Keratinocyte (primary cell): ENCODE measurements around the gene ZEB1. TPM values are rescaled to one million over a fixed set of nuclear protein-coding genes. Genes with fewer than 3 reads are reported as not detected.

Experiments
- DNase-seq: peaks from one replicate; pipeline ENCODE4 v3.0.0-alpha.2; 2011; ENCODE audit warnings: low read depth, missing footprints, low spot score
- FAIRE-seq: peaks from 2 replicates; lab custom pipeline; 2011; peaks lifted over from hg19 to GRCh38; lab: Jason Lieb, UNC
- H2AFZ ChIP-seq: 2 replicates; pipeline ENCODE4 v1.6.0; 2012; ENCODE audit warnings: low read length, control low read depth, inconsistent platforms; ENCODE audit not compliant: control insufficient read depth
- H3K27ac ChIP-seq: 2 replicates; pipeline ENCODE4 v1.5.1; 2011; ENCODE audit warnings: low read length; ENCODE audit not compliant: control insufficient read depth, insufficient read depth
- H3K27me3 ChIP-seq: 3 replicates; pipeline ENCODE4 v1.6.0; 2011; ENCODE audit warnings: low read length; ENCODE audit not compliant: control insufficient read depth, insufficient read depth; ENCODE audit errors: extremely low read depth
- H3K36me3 ChIP-seq, 2 experiments: 2 replicates in 1 of 2; 3 replicates in 1 of 2; pipeline ENCODE4 v1.5.1; 2011; ENCODE audit warnings: low read length in 2 of 2, mild to moderate bottlenecking in 1 of 2; ENCODE audit not compliant: control insufficient read depth in 2 of 2, insufficient read depth in 2 of 2; ENCODE audit errors: extremely low read depth in 1 of 2
- H3K4me1 ChIP-seq: 3 replicates; pipeline ENCODE4 v1.5.1; 2011; ENCODE audit warnings: low read length; ENCODE audit not compliant: control insufficient read depth, insufficient read depth; ENCODE audit errors: extremely low read depth
- H3K4me2 ChIP-seq: 3 replicates; pipeline ENCODE4 v1.6.0; 2011; ENCODE audit warnings: low read depth, low read length; ENCODE audit not compliant: control insufficient read depth, insufficient read depth; ENCODE audit errors: extremely low read depth
- H3K4me3 ChIP-seq, 3 experiments: fragments of 200-600 bp in 1 of 3; sonication (generic) in 1 of 3; 2 replicates in 2 of 3; 3 replicates in 1 of 3; pipeline ENCODE4 v1.5.1; 2011 to 2016; ENCODE audit warnings: low read length in 3 of 3, mild to moderate bottlenecking in 3 of 3, control low read depth in 2 of 3, inconsistent platforms in 1 of 3, low read depth in 1 of 3, mixed read lengths in 1 of 3, mixed run types in 1 of 3, moderate library complexity in 1 of 3; ENCODE audit not compliant: control insufficient read depth in 2 of 3, insufficient read depth in 2 of 3; ENCODE audit errors: extremely low read depth in 1 of 3
- H3K79me2 ChIP-seq: 2 replicates; pipeline ENCODE4 v1.6.0; 2012; ENCODE audit warnings: low read length; ENCODE audit not compliant: control insufficient read depth, insufficient read depth
- H3K9ac ChIP-seq: 3 replicates; pipeline ENCODE4 v1.6.0; 2011; ENCODE audit warnings: low read length; ENCODE audit not compliant: control insufficient read depth, insufficient read depth; ENCODE audit errors: extremely low read depth
- H3K9me1 ChIP-seq: 3 replicates; pipeline ENCODE4 v1.6.0; 2011; ENCODE audit warnings: low read length; ENCODE audit not compliant: control insufficient read depth, insufficient read depth; ENCODE audit errors: extremely low read depth
- H3K9me3 ChIP-seq: 2 replicates; pipeline ENCODE4 v1.5.1; 2012; ENCODE audit warnings: low read depth, low read length; ENCODE audit not compliant: control insufficient read depth
- H4K20me1 ChIP-seq: 3 replicates; pipeline ENCODE4 v1.6.0; 2011; ENCODE audit warnings: low read length; ENCODE audit not compliant: control insufficient read depth, insufficient read depth; ENCODE audit errors: extremely low read depth
- CTCF ChIP-seq, 3 experiments: IDR thresholded peaks in 1 of 3; conservative IDR thresholded peaks in 1 of 3; optimal IDR thresholded peaks in 1 of 3; 2 replicates in 2 of 3; 3 replicates in 1 of 3; pipeline versions ENCODE3 to v1.5.1; 2011; ENCODE audit warnings: low read length in 3 of 3, mild to moderate bottlenecking in 3 of 3, moderate library complexity in 2 of 3, control low read depth in 1 of 3, inconsistent platforms in 1 of 3; ENCODE audit not compliant: insufficient read depth in 2 of 3; ENCODE audit errors: extremely low read depth in 1 of 3
- EZH2 ChIP-seq: IDR thresholded peaks from one replicate; pipeline ENCODE4 v1.6.1; 2012; ENCODE audit warnings: inconsistent platforms, mild to moderate bottlenecking, low read length, moderate library complexity
- dilution Hi-C: fragments of 300-500 bp; cut with MboI; formaldehyde crosslinking; loops from one replicate; pipeline ENCODE4 v1.7.0; 2020; ENCODE audit warnings: low sequenced_read_pairs; ENCODE audit not compliant: extremely low pct_ligation_motif_present
- polyA plus RNA-seq, 5 experiments: library from polyadenylated mRNA; depleted of rRNA in 3 of 5; stranded (reverse) in 3 of 5; stranded (forward) in 1 of 5; unstranded in 1 of 5; fragments of >200 nt; gene quantifications; 1 replicate in 1 of 5; 2 replicates in 3 of 5; 3 replicates in 1 of 5; pipeline versions ENCODE4 v1.2.1 to v1.2.3, GENCODE V29; 2011 to 2012; ENCODE audit warnings: missing spikeins in 2 of 5, low read depth in 1 of 5, low replicate concordance in 1 of 5

The ZEB1 gene
- polyA plus RNA-seq, 1 donor (not counting 4 experiments of a cell fraction or from before 2014, with no cell fraction given) = 0.96 TPM

DNA sequence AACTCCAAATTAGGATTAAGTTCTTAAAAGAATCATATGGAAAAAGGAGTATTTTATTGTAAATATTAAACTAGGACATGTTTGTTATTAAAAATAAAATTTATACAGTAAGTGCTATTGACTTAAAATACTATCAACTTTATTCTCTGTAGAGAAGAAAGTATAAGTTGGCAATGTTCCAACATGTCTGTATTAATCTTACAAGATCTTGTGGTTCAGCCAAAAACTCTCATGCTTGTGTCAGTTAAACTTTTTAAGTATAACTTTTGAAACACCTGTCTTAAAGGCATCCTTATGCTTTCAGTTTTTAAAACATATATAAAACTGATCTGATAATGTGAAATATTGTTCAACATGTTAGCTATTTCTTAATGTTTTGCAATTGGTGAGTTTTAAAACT is 160.7 kb downstream of the ZEB1 start:
- dilution Hi-C loops = no loop called here

DNA sequence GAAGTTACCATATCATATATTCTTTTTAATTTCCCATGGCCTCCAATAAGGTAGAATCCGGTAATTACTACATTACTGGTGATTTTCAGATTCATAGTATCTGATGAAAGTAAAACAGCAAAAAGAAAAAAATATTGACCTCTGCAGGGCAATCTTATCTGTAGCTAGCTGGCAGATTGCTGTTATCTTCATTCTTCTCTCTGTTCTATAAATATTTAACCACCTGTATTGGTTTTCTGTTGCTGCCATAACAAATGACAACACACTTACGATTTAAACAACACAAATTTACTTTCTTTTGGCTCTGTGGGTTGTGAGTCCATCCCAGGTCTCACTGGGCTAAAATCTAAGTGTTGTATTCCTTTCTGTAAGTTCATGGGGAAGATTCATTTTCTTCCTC is 164.5 kb downstream of the ZEB1 start:
- H3K4me3 ChIP-seq = no peak overlapping the region
- TF ChIP-seq CTCF (optimal IDR thresholded peaks at IDR 0.05 in 1 of 3, IDR thresholded peaks at IDR 0.05 in 1 of 3, conservative IDR thresholded peaks at IDR 0.05 in 1 of 3; ENCODE audit: extremely low read depth in 1 of 3, insufficient read depth in 2 of 3, low read length in 3 of 3) (no peak), EZH2 (no peak)
- dilution Hi-C loops = no loop called here
- H3K36me3 ChIP-seq = no peaks in the 10 kb centered on the region
- no peaks in the 10 kb centered on the region for H3K27me3 ChIP-seq
- H3K9me3 ChIP-seq = no peaks in the 10 kb centered on the region
- DNase-seq (no peak), FAIRE-seq (no peak)
- no peak overlapping the region for H2AFZ ChIP-seq
- no peaks in the 10 kb centered on the region for H3K9me1 ChIP-seq
- H4K20me1 ChIP-seq = no peaks in the 10 kb centered on the region
- H3K4me2 ChIP-seq = no peak overlapping the region
- no peaks in the 10 kb centered on the region for H3K4me1 ChIP-seq
- H3K79me2 ChIP-seq = no peaks in the 10 kb centered on the region
- H3K9ac ChIP-seq = no peak overlapping the region
- no peak overlapping the region for H3K27ac ChIP-seq

More for the DNA sequence above, 160.7 kb downstream of the ZEB1 start:
- no peaks in the 10 kb centered on the region for H3K9me3 ChIP-seq
- H3K4me3 ChIP-seq = no peak overlapping the region
- no peak overlapping the region for H3K27ac ChIP-seq
- H3K9me1 ChIP-seq = no peaks in the 10 kb centered on the region
- no peak overlapping the region for H3K4me2 ChIP-seq
- DNase-seq = no peak
- no peaks in the 10 kb centered on the region for H3K4me1 ChIP-seq
- no peak overlapping the region for H2AFZ ChIP-seq
- no peaks in the 10 kb centered on the region for H3K27me3 ChIP-seq
- no peak overlapping the region for H3K9ac ChIP-seq
- no peak for FAIRE-seq
- H4K20me1 ChIP-seq = no peaks in the 10 kb centered on the region
- no peaks in the 10 kb centered on the region for H3K36me3 ChIP-seq
- H3K79me2 ChIP-seq = no peaks in the 10 kb centered on the region
- TF ChIP-seq CTCF (optimal IDR thresholded peaks at IDR 0.05 in 1 of 3, IDR thresholded peaks at IDR 0.05 in 1 of 3, conservative IDR thresholded peaks at IDR 0.05 in 1 of 3; ENCODE audit: extremely low read depth in 1 of 3, insufficient read depth in 2 of 3, low read length in 3 of 3) (no peak), EZH2 (no peak)
